Kidney (tissue), 14 donors: ENCODE data around the gene TAGLN2. TPM values are rescaled to one million over a fixed set of nuclear protein-coding genes. Genes with fewer than 3 reads are reported as not detected.

Experiments
- DNase-seq, 5 donors: peaks; one replicate each; pipeline ENCODE4 v3.0.0-alpha.2; 2013 to 2020
- FAIRE-seq: peaks from 2 replicates; lab custom pipeline; 2012; peaks lifted over from hg19 to GRCh38; lab: Jason Lieb, UNC
- H3K27ac ChIP-seq, 2 donors: one replicate each; pipeline ENCODE4 v1.7.0; 2013; ENCODE audit warnings: low read depth in 2 of 2, low read length in 2 of 2, inconsistent platforms in 1 of 2
- H3K27me3 ChIP-seq: one replicate; pipeline ENCODE4 v1.7.1; 2013; ENCODE audit warnings: low read length, inconsistent platforms; ENCODE audit not compliant: control insufficient read depth, insufficient read depth
- H3K36me3 ChIP-seq, 3 donors: one replicate each; pipeline versions ENCODE4 v1.7.0 to v1.7.1; 2013; ENCODE audit warnings: low read length in 3 of 3, control low read depth in 1 of 3, inconsistent platforms in 1 of 3; ENCODE audit not compliant: insufficient read depth in 3 of 3, control insufficient read depth in 2 of 3
- H3K4me1 ChIP-seq, 3 donors: one replicate each; pipeline versions ENCODE4 v1.7.0 to v1.7.1; 2013; ENCODE audit warnings: low read length in 3 of 3, inconsistent platforms in 1 of 3, low read depth in 1 of 3; ENCODE audit not compliant: control insufficient read depth in 2 of 3, insufficient read depth in 2 of 3
- H3K4me3 ChIP-seq, 3 donors: one replicate each; pipeline versions ENCODE4 v1.7.0 to v1.8.1; 2013; ENCODE audit warnings: low read length in 3 of 3, control low read depth in 1 of 3, inconsistent platforms in 1 of 3
- H3K9ac ChIP-seq, 3 donors: one replicate each; pipeline versions ENCODE4 v1.7.0 to v1.7.1; 2013; ENCODE audit warnings: low read length in 3 of 3, control low read depth in 1 of 3, inconsistent platforms in 1 of 3
- H3K9me3 ChIP-seq, 3 donors: one replicate each; pipeline versions ENCODE4 v1.7.0 to v1.7.1; 2013; ENCODE audit warnings: low read length in 3 of 3, control low read depth in 1 of 3, inconsistent platforms in 1 of 3; ENCODE audit not compliant: control insufficient read depth in 2 of 3, insufficient read depth in 1 of 3
- CTCF ChIP-seq: IDR thresholded peaks from 3 replicates; pipeline ENCODE4 v1.5.1; 2012; ENCODE audit warnings: mild to moderate bottlenecking, moderate library complexity, borderline replicate concordance; ENCODE audit not compliant: insufficient read depth; ENCODE audit errors: extremely low read depth
- intact Hi-C: fragments of 100-400 bp; cut with DNase I; formaldehyde crosslinking; loops from one replicate; pipeline ENCODE4 v1.11.1; 2022
- polyA plus RNA-seq: library from polyadenylated mRNA; stranded (reverse); fragments of 350-450 nt; fragmentation: Illumina TruSeq; extraction: RNeasy Lipid Tissue Mini Kit (QIAGEN cat#74804); gene quantifications from one replicate; pipeline ENCODE4 v1.2.3, GENCODE V29; 2014; ENCODE audit warnings: low read depth, low replicate concordance; ENCODE audit not compliant: insufficient read depth
- total RNA-seq: library from RNA; stranded (reverse); fragmentation: NEBNext Ultra II Directional; extraction: Animal tissue kit (Norgen Biotek cat#: 25700); gene quantifications from one replicate; pipeline ENCODE4 v1.2.1, GENCODE V29; 2021
- donor health status: control.
- donor health status: control.
- donor health status: control.
- donor health status: control.
- donor health status: control.
- donor health status: DM: yes; HTN: yes; CAD: no.
- donor health status: Normal renal cell carcinoma (clear cell type).

TAGLN2 gene
- total and polyA plus RNA-seq, 2 donors from 2014 or later, result 223 to 358 TPM

GRCh38 chr1:159953536-159954515, 28.5 kb upstream of the TAGLN2 start, which contains the start of gene SLAMF9:
SLAMF9 (minus strand) TSS chr1:159954237; CDS start chr1:159954137, 100 bp downstream.
- no peak for FAIRE-seq
- H3K27ac ChIP-seq, result no peak within 1 kb of the TSS

GRCh38 chr1:159952932-159953331, 27.6 kb upstream of the TAGLN2 start:
- TF ChIP-seq CTCF, result no peak
- DNase-seq (no peak), FAIRE-seq (no peak)
- Histone ChIP-seq H3K4me3 (no peak overlapping the region), H3K4me1 (peaks cover 0 to 6% (median 0%) of the 10 kb centered on the region in 3 donors), H3K9ac (no peak overlapping the region), H3K27me3 (no peaks in the 10 kb centered on the region), H3K9me3 (no peaks in the 10 kb centered on the region), H3K36me3 (no peaks in the 10 kb centered on the region), H3K27ac (no peak overlapping the region)
- intact Hi-C loops, result no loop called here

More at GRCh38 chr1:159953536-159954515, 28.5 kb upstream of the TAGLN2 start, which contains the start of gene SLAMF9:
- Histone ChIP-seq H3K4me3 (no peak within 1 kb of the TSS), H3K27me3 (no peaks in the 10 kb centered on the region), H3K9me3 (no peaks in the 10 kb centered on the region), H3K4me1 (peaks cover 0 to 6% (median 0%) of the 10 kb centered on the region in 3 donors), H3K36me3 (no peaks in the 10 kb centered on the region), H3K9ac (no peak within 1 kb of the TSS)
- TF ChIP-seq CTCF, result no peak
- intact Hi-C loops, result no loop called here
- no peak for DNase-seq

GRCh38 chr1:159951551-159951950, 26.2 kb upstream of the TAGLN2 start:
- Histone ChIP-seq H3K27me3 (no peaks in the 10 kb centered on the region), H3K36me3 (no peaks in the 10 kb centered on the region), H3K27ac (no peak overlapping the region), H3K4me1 (peaks cover 0 to 6% (median 0%) of the 10 kb centered on the region in 3 donors), H3K9me3 (no peaks in the 10 kb centered on the region), H3K9ac (no peak overlapping the region), H3K4me3 (no peak overlapping the region)
- no peak for FAIRE-seq
- no peak for TF ChIP-seq CTCF
- DNase-seq, result no peak
- intact Hi-C loops, result no loop called here
